ENCODE data around the gene ZNF358. TPM values are rescaled to one million over a fixed set of nuclear protein-coding genes. Genes with fewer than 3 reads are reported as not detected.

Gene ZNF358
- total RNA-seq, 4 donors from 2014 or later = 95.4 to 168 (median 137) TPM

GRCh38 chr19:7564866-7565265, 49.0 kb downstream of the ZNF358 start:
- no peak for TF ChIP-seq EP300 (IDR thresholded peaks at IDR 0.05)
- intact Hi-C loops (cut with DNase I) = loop anchor here (5.0 kb wide), 1 partner anchor 232 kb away; no protein-coding TSS in a partner anchor
- H3K4me3 ChIP-seq = no peak overlapping the region
- 93% methylated on average over 4 of the region's 4 CpGs for WGBS
- H3K27me3 ChIP-seq = no peaks in the 10 kb centered on the region
- H3K36me3 ChIP-seq = peaks cover 6 to 31% (median 21%) of the 10 kb centered on the region in 4 donors
- H3K4me1 ChIP-seq = peaks cover 0 to 3% (median 0%) of the 10 kb centered on the region in 4 donors
- DNase-seq (ENCODE audit: extremely low spot score) = no peak
- H3K27ac ChIP-seq (replicated peaks in 1 of 4) = no peak overlapping the region
- H3K9me3 ChIP-seq = no peaks in the 10 kb centered on the region

- H3K4me1 ChIP-seq = peaks cover 0 to 3% (median 0%) of the 10 kb centered on the region in 4 donors
- 97% methylated on average over 5 of the region's 5 CpGs for WGBS
- no peak for DNase-seq (ENCODE audit: extremely low spot score)
- H3K27ac ChIP-seq (replicated peaks in 1 of 4) = no peak overlapping the region
- H3K9me3 ChIP-seq = no peaks in the 10 kb centered on the region
- intact Hi-C loops (cut with DNase I) = loop anchor here (5.0 kb wide), 1 partner anchor 232 kb away; no protein-coding TSS in a partner anchor
- no peak for TF ChIP-seq POLR2AphosphoS5 (IDR thresholded peaks at IDR 0.05)
- TF ChIP-seq EP300 (IDR thresholded peaks at IDR 0.05) = no peak
- no peak for TF ChIP-seq CTCF (IDR thresholded peaks at IDR 0.05)
- no peak for TF ChIP-seq POLR2A (IDR thresholded peaks at IDR 0.05; ENCODE audit: low read depth)
- no peak overlapping the region for H3K4me3 ChIP-seq
- H3K27me3 ChIP-seq = no peaks in the 10 kb centered on the region
- H3K36me3 ChIP-seq = peaks cover 2 to 26% (median 17%) of the 10 kb centered on the region in 4 donors
These were observed 49.4 kb downstream of the ZNF358 start for GRCh38 chr19:7565332-7565731.

Small RNA genes lying within 50 kb of the gene (small RNA-seq; reads per million reads assigned to genes)
- gene AC008878.2 = 0 reads per million in 3 donors

Other genes starting within 250 kb of the ZNF358 start
- 100 to 1,000 TPM in 2 of 4 donors, 10 to 100 TPM in 2; 72.3 to 143 (median 92.5) TPM for gene INSR, start 221.7 kb upstream of the ZNF358 start, total RNA-seq
- gene ARHGEF18, start 167.2 kb upstream of the ZNF358 start, total RNA-seq = 10 to 100 TPM; 25.0 to 40.3 (median 29.4) TPM
- 1 to 10 TPM; 1.7 to 5.3 (median 3.7) TPM for gene PEX11G, start 27.1 kb upstream of the ZNF358 start, total RNA-seq
- 10 to 100 TPM; 11.3 to 20.7 (median 14.4) TPM for gene MCOLN1, start 6.5 kb downstream of the ZNF358 start, total RNA-seq
- gene PNPLA6, start 19.6 kb downstream of the ZNF358 start, total RNA-seq = 100 to 1,000 TPM in 2 of 4 donors, 10 to 100 TPM in 2; 58.1 to 156 (median 85.7) TPM
- gene CAMSAP3, start 79.8 kb downstream of the ZNF358 start, total RNA-seq = under 1 TPM; 0.11 to 0.42 (median 0.18) TPM
- gene XAB2, start 113.4 kb downstream of the ZNF358 start, total RNA-seq = 10 to 100 TPM; 32.0 to 56.2 (median 44.5) TPM
- 10 to 100 TPM; 19.5 to 80.9 (median 26.2) TPM for gene PET100, start 113.7 kb downstream of the ZNF358 start, total RNA-seq
- not detected for gene PCP2, start 117.6 kb downstream of the ZNF358 start, total RNA-seq
- gene STXBP2, start 121.0 kb downstream of the ZNF358 start, total RNA-seq = 10 to 100 TPM in 3 of 4 donors, 1 to 10 TPM in 1; 7.2 to 14.4 (median 11.7) TPM
- 1 to 10 TPM in 1 of 4 donors, not detected in 3; 1.3 TPM for gene RETN, start 152.9 kb downstream of the ZNF358 start, total RNA-seq
- 1 to 10 TPM in 1 of 4 donors, under 1 TPM in 2, not detected in 1; 0.34 to 2.0 (median 0.42) TPM for gene MCEMP1, start 161.0 kb downstream of the ZNF358 start, total RNA-seq
- 10 to 100 TPM; 12.5 to 84.7 (median 64.8) TPM for gene TRAPPC5, start 164.7 kb downstream of the ZNF358 start, total RNA-seq
- under 1 TPM in 1 of 4 donors, not detected in 3; 0.29 TPM for gene FCER2, start 186.0 kb downstream of the ZNF358 start, total RNA-seq
- 1 to 10 TPM in 3 of 4 donors, under 1 TPM in 1; 0.75 to 2.5 (median 1.8) TPM for gene CLEC4G, start 216.0 kb downstream of the ZNF358 start, total RNA-seq
- 10 to 100 TPM in 1 of 4 donors, 1 to 10 TPM in 3; 4.0 to 13.1 (median 8.4) TPM for gene CD209, start 231.4 kb downstream of the ZNF358 start, total RNA-seq
- gene CLEC4M, start 247.1 kb downstream of the ZNF358 start, total RNA-seq = not detected

All from esophagus muscularis mucosa (tissue), 4 donors.